H9 (cell line): ENCODE data around the gene POTEB3. TPM values are rescaled to one million over a fixed set of nuclear protein-coding genes. Genes with fewer than 3 reads are reported as not detected.
"Not testable (repeated sequence)": the region's sequence is repeated elsewhere in the genome, so short reads cannot be mapped to it uniquely, and the experiment has no call there.

Source experiments
- DNase-seq: peaks from one replicate; pipeline ENCODE4 v3.0.0-alpha.2; 2017
- H2AFZ ChIP-seq: one replicate; pipeline ENCODE4 v1.6.1; 2013; ENCODE audit warnings: mild to moderate bottlenecking, low read length, control low read depth, moderate library complexity
- H2AK5ac ChIP-seq: 2 replicates; pipeline ENCODE4 v1.6.1; 2013; ENCODE audit warnings: low read length, control low read depth, mixed read lengths; ENCODE audit not compliant: insufficient read length
- H2BK120ac ChIP-seq: one replicate; pipeline ENCODE4 v1.6.1; 2013; ENCODE audit warnings: low read depth, mild to moderate bottlenecking, low read length, control low read depth, inconsistent platforms; ENCODE audit not compliant: poor library complexity, severe bottlenecking
- H2BK12ac ChIP-seq: 2 replicates; pipeline ENCODE4 v1.6.1; 2013; ENCODE audit warnings: low read length, control low read depth, mixed read lengths, low read depth; ENCODE audit not compliant: insufficient read length
- H2BK15ac ChIP-seq: 2 replicates; pipeline ENCODE4 v1.6.1; 2013; ENCODE audit warnings: low read depth, low read length, control low read depth
- H2BK20ac ChIP-seq: one replicate; pipeline ENCODE4 v1.6.1; 2013; ENCODE audit warnings: low read depth, mild to moderate bottlenecking, low read length, control low read depth, inconsistent platforms; ENCODE audit not compliant: poor library complexity, severe bottlenecking
- H2BK5ac ChIP-seq: 2 replicates; pipeline ENCODE4 v1.6.1; 2013; ENCODE audit warnings: low read length, control low read depth, mixed read lengths; ENCODE audit not compliant: insufficient read length
- H3K14ac ChIP-seq: 2 replicates; pipeline ENCODE4 v1.6.1; 2013; ENCODE audit warnings: low read length, control low read depth; ENCODE audit not compliant: insufficient read depth
- H3K18ac ChIP-seq: 2 replicates; pipeline ENCODE4 v1.6.1; 2013; ENCODE audit warnings: low read depth, mild to moderate bottlenecking, mixed read lengths, low read length, control low read depth; ENCODE audit not compliant: insufficient read length
- H3K23ac ChIP-seq: 2 replicates; pipeline ENCODE4 v1.6.1; 2013; ENCODE audit warnings: low read length, control low read depth, mixed read lengths, low read depth; ENCODE audit not compliant: insufficient read length
- H3K23me2 ChIP-seq: 2 replicates; pipeline ENCODE4 v1.6.1; 2013; ENCODE audit warnings: low read depth, mild to moderate bottlenecking, mixed read lengths, low read length, control low read depth; ENCODE audit not compliant: insufficient read length, poor library complexity, severe bottlenecking
- H3K27ac ChIP-seq: 2 replicates; pipeline ENCODE4 v1.5.1; 2013; ENCODE audit warnings: low read length, control low read depth, mixed read lengths, low read depth; ENCODE audit not compliant: insufficient read length
- H3K27me3 ChIP-seq: 2 replicates; pipeline ENCODE4 v1.6.1; 2013; ENCODE audit warnings: low read length, control low read depth, inconsistent platforms; ENCODE audit not compliant: insufficient read depth
- H3K4ac ChIP-seq: 2 replicates; pipeline ENCODE4 v1.6.1; 2013; ENCODE audit warnings: low read depth, mild to moderate bottlenecking, control low read depth, inconsistent platforms, low read length, moderate library complexity
- H3K4me1 ChIP-seq: 2 replicates; pipeline ENCODE4 v1.6.1; 2013; ENCODE audit warnings: low read length, control low read depth, inconsistent platforms; ENCODE audit not compliant: insufficient read depth
- H3K4me2 ChIP-seq: 2 replicates; pipeline ENCODE4 v1.6.1; 2013; ENCODE audit warnings: low read length, control low read depth, mixed read lengths; ENCODE audit not compliant: insufficient read length, insufficient read depth
- H3K56ac ChIP-seq: 2 replicates; pipeline ENCODE4 v1.6.1; 2013; ENCODE audit warnings: low read depth, mild to moderate bottlenecking, mixed read lengths, low read length, control low read depth; ENCODE audit not compliant: insufficient read length
- H3K79me1 ChIP-seq: 2 replicates; pipeline ENCODE4 v1.6.1; 2013; ENCODE audit warnings: low read depth, mild to moderate bottlenecking, moderate library complexity, low read length, control low read depth, inconsistent platforms; ENCODE audit not compliant: insufficient read depth, poor library complexity, severe bottlenecking
- H3K79me2 ChIP-seq: 2 replicates; pipeline ENCODE4 v1.6.1; 2013; ENCODE audit warnings: low read length, control low read depth, inconsistent platforms; ENCODE audit not compliant: insufficient read depth
- H3K9ac ChIP-seq: 2 replicates; pipeline ENCODE4 v1.6.1; 2013; ENCODE audit warnings: low read length, control low read depth, mixed read lengths; ENCODE audit not compliant: insufficient read length; ENCODE audit errors: extremely low read depth
- H3K9me3 ChIP-seq: one replicate; pipeline ENCODE4 v1.6.1; 2013; ENCODE audit warnings: low read depth, low read length, inconsistent platforms; ENCODE audit not compliant: control insufficient read depth
- H3T11ph ChIP-seq: one replicate; pipeline ENCODE4 v1.6.1; 2013; ENCODE audit warnings: mild to moderate bottlenecking, low read length, control low read depth, inconsistent platforms
- H4K20me1 ChIP-seq: one replicate; pipeline ENCODE4 v1.6.1; 2013; ENCODE audit not compliant: control insufficient read depth, insufficient read length, insufficient read depth
- H4K5ac ChIP-seq: 2 replicates; pipeline ENCODE4 v1.6.1; 2013; ENCODE audit warnings: low read depth, mild to moderate bottlenecking, mixed read lengths, low read length, control low read depth; ENCODE audit not compliant: insufficient read length
- H4K8ac ChIP-seq: replicated peaks from 2 replicates; pipeline ENCODE4 v1.6.1; 2013; ENCODE audit warnings: low read length, control low read depth, mixed read lengths, low read depth; ENCODE audit not compliant: insufficient read length
- H4K91ac ChIP-seq: 2 replicates; pipeline ENCODE4 v1.6.1; 2013; ENCODE audit warnings: low read depth, mild to moderate bottlenecking, moderate library complexity, mixed read lengths, low read length, control low read depth; ENCODE audit not compliant: insufficient read length
- H3K27ac Mint-ChIP-seq, 3 experiments: 2 replicates in 2 of 3; 3 replicates in 1 of 3; pipeline ENCODE4 v1.8.0; 2020 to 2021; ENCODE audit warnings: mixed read lengths in 3 of 3, mild to moderate bottlenecking in 1 of 3, moderate library complexity in 1 of 3
- H3K27me3 Mint-ChIP-seq: 2 replicates; pipeline ENCODE4 v1.8.0; 2021; ENCODE audit warnings: low read depth, mild to moderate bottlenecking, moderate library complexity, mixed read lengths
- H3K36me3 Mint-ChIP-seq, 3 experiments: 2 replicates in 2 of 3; 3 replicates in 1 of 3; pipeline ENCODE4 v1.8.0; 2020 to 2021; ENCODE audit warnings: low read depth in 3 of 3, mixed read lengths in 3 of 3; ENCODE audit not compliant: insufficient read depth in 1 of 3
- H3K4me1 Mint-ChIP-seq, 2 experiments: 2 replicates each; pipeline ENCODE4 v1.8.0; 2020; ENCODE audit warnings: mixed read lengths in 2 of 2
- H3K4me3 Mint-ChIP-seq, 2 experiments: 2 replicates in 1 of 2; 3 replicates in 1 of 2; pipeline ENCODE4 v1.8.0; 2020 to 2021; ENCODE audit warnings: mild to moderate bottlenecking in 2 of 2, mixed read lengths in 2 of 2, moderate library complexity in 1 of 2
- H3K9me3 Mint-ChIP-seq, 2 experiments: 2 replicates in 1 of 2; 3 replicates in 1 of 2; pipeline ENCODE4 v1.8.0; 2020; ENCODE audit warnings: mild to moderate bottlenecking in 2 of 2, mixed read lengths in 2 of 2, moderate library complexity in 1 of 2
- WGBS: extraction: QIAGEN DNeasy Blood & Tissue Kit; methylation state at CpG from one replicate; pipeline ENCODE4 v1.1.7; 2013; ENCODE audit warnings: missing lambda C conversion rate, low lambda C conversion rate, mixed read lengths; ENCODE audit not compliant: insufficient read length; ENCODE audit errors: extremely low coverage; 5-methylcytosine and 5-hydroxymethylcytosine counted together
- microRNA-seq: library from miRNA; unstranded; fragments of <30 nt; microRNA quantifications from one replicate; pipeline ENCODE4, GENCODE V29; 2020; ENCODE audit warnings: borderline microRNAs expressed
- total RNA-seq: library from RNA; stranded (reverse); gene quantifications from 2 replicates; pipeline ENCODE4 v1.2.1, GENCODE V29; 2021

Gene POTEB3
- total RNA-seq, 1 experiment from 2014 or later: not detected

GRCh38 chr15:21368625-21369024, 71.7 kb downstream of the POTEB3 start:
- not testable (repeated sequence) for H3K23ac ChIP-seq, H3K27me3 ChIP-seq, H3K9ac ChIP-seq, H3K27me3 Mint-ChIP-seq, H3K4me1 Mint-ChIP-seq, H2BK15ac ChIP-seq, H3K4me3 Mint-ChIP-seq, H3K4me2 ChIP-seq, DNase-seq, H2BK5ac ChIP-seq, H3K36me3 Mint-ChIP-seq, H3K18ac ChIP-seq, H4K5ac ChIP-seq, H4K91ac ChIP-seq, H2BK120ac ChIP-seq, H3K23me2 ChIP-seq, H4K20me1 ChIP-seq, H3K4me1 ChIP-seq, H4K8ac ChIP-seq, H3K79me2 ChIP-seq, H3K14ac ChIP-seq, H3K79me1 ChIP-seq, H3K9me3 ChIP-seq, H2AK5ac ChIP-seq, H3K4ac ChIP-seq, H3K27ac ChIP-seq, H2AFZ ChIP-seq, H2BK20ac ChIP-seq, H3T11ph ChIP-seq, H3K27ac Mint-ChIP-seq, H3K9me3 Mint-ChIP-seq, H2BK12ac ChIP-seq, H3K56ac ChIP-seq
- no CpG with 5 or more reads among the region's 22 CpGs for WGBS

Small RNA genes lying within 50 kb of the gene (microRNA-seq; reads per million reads assigned to microRNA genes)
- not detected for gene MIR3118-3
